ELR (cell line): ENCODE results near the gene CASQ1.

Source experiments
- DNase-seq: peaks from one replicate; pipeline ENCODE4 v3.0.0-alpha.2; 2015; ENCODE audit warnings: low read depth

CASQ1 gene

GRCh38 chr1:160205242-160206035 is 15.1 kb downstream of the CASQ1 start, which contains the start of gene PEA15:
PEA15 (plus strand) TSS chr1:160205384; CDS start chr1:160211545, 6,161 bp downstream.
- peak; percentile 77 for DNase-seq

- DNase-seq: peak; percentile 90
These were observed 15.6 kb downstream of the CASQ1 start for GRCh38 chr1:160206036-160206389.

DNA sequence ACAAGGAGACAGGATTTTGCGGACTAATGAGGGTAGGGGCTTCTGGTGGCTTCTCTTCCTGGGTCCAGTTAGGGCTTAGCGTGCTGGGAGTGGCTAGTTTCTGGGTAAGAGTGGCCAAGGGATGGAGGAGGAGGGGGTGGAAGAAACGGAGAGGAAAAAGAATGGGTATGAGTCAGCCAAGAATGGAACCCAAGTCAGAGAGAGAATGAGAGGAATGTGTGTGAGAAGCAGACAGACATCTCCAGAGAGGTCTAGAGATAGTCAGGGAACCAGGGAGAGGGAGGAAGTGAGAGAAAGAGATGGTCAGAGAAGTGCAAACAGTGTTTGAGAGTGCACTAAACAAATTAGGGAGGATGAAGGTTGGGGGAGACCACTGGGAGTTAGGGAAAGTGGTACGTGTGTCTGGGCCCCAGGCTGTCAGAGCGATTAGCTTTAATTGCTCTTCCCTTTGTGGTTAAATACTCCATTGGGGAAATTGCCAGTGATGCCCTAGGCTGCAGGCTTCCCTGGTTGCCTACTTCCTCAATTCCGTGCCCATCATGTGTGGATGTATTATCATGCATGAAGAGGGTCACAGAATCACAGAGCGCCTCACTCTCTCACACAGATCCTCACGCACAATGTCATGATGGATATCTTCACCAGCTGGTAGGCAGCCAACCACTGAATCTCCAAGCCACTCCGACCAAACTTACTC is 16.2 kb downstream of the CASQ1 start:
- peak; percentile 92 for DNase-seq

DNA sequence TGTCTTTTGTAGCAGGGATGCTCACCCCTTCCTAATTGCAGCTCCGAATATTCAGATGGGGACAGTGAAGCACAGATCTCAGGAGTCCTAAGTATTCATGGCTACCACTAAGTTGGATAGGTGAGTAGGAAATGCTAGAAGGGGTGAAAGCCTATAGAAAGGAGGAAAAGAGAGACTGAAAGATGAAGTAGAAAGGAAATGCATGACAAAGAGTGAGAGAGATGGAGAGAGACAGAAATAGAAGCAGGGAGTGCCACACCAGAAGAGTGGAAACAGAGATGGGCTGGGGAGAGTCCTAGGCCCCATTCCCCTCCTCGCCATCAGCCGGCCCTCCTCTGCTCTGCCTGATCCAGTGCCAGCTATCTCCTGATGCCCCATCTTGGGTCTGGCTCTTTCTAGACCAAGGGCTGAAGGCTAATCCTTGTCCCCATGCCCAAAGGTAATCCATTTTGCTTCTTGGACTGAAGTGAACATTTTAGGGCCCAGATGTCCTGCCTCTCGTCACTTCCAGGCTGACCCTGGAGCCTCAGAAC is 16.8 kb downstream of the CASQ1 start:
- no peak for DNase-seq

- DNase-seq: no peak
These were observed 17.6 kb downstream of the CASQ1 start for GRCh38 chr1:160207771-160208556.

DNA sequence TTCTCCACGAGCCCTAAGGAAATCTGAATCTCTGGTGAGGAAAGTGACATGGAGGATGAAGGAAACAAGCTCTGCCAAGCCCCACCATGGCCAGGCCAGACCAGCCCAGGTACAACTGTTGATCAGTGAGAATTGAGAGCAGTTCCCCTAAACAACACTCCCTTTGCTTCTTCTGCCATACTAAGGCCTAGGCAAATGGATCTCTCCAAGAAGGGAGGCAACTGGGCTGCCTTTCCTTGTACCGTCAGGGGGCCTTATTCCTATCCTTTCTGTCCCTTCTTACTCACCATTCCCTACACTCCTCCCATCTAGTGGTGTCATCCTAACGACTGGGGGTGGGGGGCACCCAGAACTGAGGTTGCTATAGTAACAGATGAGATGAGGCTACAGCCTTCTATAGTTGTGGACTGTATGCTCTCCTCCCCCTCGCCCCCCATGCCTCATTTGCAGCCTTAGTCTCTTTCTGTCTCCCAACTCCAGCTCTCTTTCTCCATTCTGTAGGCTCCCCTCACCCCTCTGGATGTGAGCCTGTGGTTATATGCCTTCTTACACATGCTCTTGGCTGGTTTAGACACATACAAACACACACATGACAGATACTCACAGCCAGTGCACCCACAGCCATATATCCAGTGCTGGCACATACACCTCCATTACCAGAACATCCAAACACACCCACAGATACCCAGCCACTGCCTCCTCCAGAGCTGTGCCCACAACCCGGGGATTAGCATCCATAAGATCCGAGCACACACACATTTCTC is 18.4 kb downstream of the CASQ1 start:
- DNase-seq: peak; percentile 30

DNA sequence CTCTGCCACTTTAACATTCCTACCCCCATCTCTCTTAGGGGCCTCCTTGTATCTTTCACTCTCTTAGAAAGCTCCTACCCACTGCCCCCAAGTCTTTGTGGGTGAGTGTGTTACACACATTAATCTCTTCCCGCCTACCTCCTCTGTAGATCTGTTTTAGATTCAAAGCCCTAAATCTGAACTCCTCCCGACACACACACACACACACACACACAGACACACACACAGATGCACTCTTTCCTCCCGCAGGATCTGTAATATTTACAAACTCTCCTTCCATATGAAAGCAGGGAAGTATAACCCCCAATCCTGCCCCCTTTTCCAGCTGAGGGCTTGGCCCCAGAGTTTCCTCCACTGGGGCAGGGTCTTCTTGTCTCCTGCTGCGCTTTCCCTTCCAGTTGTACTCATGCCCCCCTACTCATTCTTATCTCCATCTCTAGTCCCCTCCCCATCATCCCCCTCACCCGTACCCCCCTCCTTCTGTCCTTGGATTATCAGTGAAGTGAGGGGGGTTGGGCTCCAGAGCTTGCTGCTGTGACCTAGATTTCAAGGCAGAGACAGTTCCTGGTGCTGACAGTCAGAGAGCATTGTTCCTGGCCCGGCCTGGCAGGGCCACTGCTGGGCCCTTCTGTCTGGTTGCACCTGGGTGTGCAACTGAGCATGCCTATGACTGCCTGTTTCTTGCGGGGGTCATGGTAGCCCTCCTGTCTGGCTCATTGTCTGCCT is 19.1 kb downstream of the CASQ1 start:
- no peak for DNase-seq

DNA sequence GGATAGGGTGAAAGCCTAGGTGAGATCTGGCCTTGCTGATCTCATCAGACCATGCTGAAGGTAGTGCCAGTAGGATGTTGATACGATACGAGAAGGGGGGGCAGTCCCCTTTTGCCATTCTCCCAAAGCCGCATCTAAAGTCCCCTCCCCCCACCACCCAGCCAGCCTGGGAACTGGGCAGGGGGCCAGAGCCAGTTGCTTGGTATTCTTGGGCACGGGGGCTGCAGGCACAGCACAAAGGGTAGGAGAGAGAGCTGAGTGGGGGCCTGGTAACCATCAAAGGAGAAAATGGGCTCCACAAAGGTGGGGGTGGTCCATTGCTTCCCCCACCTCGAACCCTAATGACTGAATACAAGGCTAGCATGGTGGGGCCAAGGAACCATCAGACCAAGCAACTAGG is 20.2 kb downstream of the CASQ1 start:
- DNase-seq: no peak

GRCh38 chr1:160211046-160211790 is 20.8 kb downstream of the CASQ1 start:
- peak; percentile 25 for DNase-seq

GRCh38 chr1:160214481-160215140 is 24.2 kb downstream of the CASQ1 start:
- no peak for DNase-seq

- DNase-seq: no peak
These were observed 25.9 kb downstream of the CASQ1 start for GRCh38 chr1:160216301-160216700.

GRCh38 chr1:160217481-160218051 is 27.2 kb downstream of the CASQ1 start:
- DNase-seq: no peak

GRCh38 chr1:160219062-160219929 is 28.9 kb downstream of the CASQ1 start:
- DNase-seq: peak; percentile 80

DNA sequence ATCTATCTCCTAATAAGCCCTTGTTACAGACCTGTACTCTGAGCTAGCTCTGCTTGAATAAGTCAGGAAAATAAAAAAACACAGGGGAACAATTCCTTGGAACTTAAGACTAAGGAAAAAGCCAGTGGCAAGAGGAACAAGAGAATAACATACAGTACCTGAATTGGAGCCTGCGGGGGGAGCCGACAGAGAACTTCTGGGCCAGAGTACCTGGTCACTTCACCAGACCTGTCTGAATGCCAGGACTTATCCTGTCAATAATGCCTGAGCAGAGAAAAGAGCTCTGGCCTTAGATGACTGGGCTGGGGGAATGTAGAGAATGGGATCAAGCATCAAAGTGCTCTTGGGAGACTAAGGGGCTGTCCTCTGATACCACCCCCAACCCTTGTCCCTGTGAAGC is 29.9 kb downstream of the CASQ1 start:
- DNase-seq: no peak

DNA sequence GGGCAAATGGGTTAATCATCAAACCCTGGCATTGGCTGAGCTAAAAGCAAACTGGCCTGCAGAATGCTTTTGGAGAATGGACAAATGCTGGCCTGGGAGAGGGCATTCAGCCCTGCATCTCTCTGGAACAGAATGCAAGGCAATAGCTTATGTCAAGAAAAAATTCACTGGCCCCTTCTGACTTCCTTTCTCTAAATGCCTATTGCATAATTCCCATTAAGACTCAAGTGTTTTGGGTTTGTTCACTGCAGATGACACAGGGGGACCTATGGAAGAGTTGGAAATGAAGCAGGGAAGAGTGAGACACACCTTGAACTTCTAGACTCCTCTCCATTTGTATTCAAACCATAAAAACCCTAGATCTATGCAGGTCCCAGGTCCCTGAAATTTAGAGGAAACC is 30.7 kb downstream of the CASQ1 start:
- no peak for DNase-seq

DNA sequence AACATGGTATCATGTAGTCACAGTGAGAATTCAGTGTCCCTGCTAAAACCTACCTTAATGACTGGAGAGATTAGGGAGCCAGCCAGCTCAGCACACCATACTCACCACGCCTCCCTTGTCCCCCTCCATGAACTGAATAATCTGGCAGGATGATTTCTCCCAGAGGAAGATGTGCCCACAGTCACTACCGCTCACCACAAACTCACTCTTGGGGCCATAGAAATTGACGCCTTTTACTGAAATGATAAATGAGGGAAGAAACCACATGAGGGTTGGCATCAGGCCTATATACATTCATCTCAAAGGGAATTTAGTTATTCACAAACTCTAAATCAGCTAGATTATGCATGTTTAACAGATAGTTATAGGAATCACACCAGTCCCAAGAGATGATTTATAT is 32.2 kb downstream of the CASQ1 start:
- DNase-seq: no peak

DNA sequence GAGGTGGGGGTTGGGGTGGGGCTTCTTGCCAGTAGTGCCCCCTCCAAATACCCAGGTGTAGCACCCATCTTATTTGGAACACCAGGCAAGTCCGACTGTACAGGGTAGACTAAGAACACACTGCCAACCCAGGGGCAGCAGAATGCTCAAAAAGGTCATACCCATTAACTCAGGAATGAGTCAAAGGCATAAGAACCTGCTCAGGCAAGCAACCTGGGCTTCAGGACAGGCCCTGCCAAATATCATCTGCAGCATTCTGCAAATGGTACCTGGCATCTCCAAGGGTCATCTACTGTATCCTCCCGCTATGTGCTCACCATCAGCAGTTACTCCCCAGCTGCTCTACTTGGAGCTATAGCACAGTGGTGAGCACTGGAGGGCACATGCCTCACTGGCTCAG is 34.2 kb downstream of the CASQ1 start:
- DNase-seq: no peak

- no peak for DNase-seq
These were observed 35.0 kb downstream of the CASQ1 start for GRCh38 chr1:160225345-160225744.
